OCI-LY1 (cell line): ENCODE data around the gene TRAFD1.

ENCODE experiments used
- CTCF ChIP-seq: fragments of 200-600 bp; sonication (generic), shearing (Covaris generic); IDR thresholded peaks from 2 replicates; pipeline ENCODE4 v1.5.1; 2017; ENCODE audit warnings: mild to moderate bottlenecking, antibody characterized with exemption, low read length, moderate library complexity, mixed read lengths
- EZH2 ChIP-seq: fragments of 200-600 bp; sonication (generic), shearing (Covaris generic); IDR thresholded peaks from 2 replicates; pipeline ENCODE4 v1.8.0; 2017; ENCODE audit warnings: borderline replicate concordance, mixed run types, mild to moderate bottlenecking, antibody characterized with exemption, low read length, moderate library complexity, mixed read lengths

- TF ChIP-seq CTCF (no peak), EZH2 (no peak)
These were observed 47.4 kb downstream of the TRAFD1 start for GRCh38 chr12:112172556-112173324.
